HEK293 (cell line): Measurements from ENCODE around the gene FRMD4A.

Experiments used
- CTCF ChIA-PET: fragments of 350-600 bp; formaldehyde crosslinking; extraction: SDS; loops from one replicate; lab custom pipeline; 2021; ENCODE audit warnings: antibody characterized with exemption; lab: Yijun Ruan, JAX
- POLR2A ChIA-PET: fragments of 300-600 bp; formaldehyde crosslinking; extraction: SDS; loops from one replicate; lab custom pipeline; 2020; ENCODE audit warnings: antibody characterized with exemption, inconsistent platforms; lab: Yijun Ruan, JAX
- H3K27ac ChIP-seq: fragments of 200-500 bp; sonication (Bioruptor generic); 2 replicates; pipeline ENCODE4 v1.5.1; 2014; ENCODE audit warnings: low read depth, low read length, control low read depth, inconsistent platforms; ENCODE audit errors: extremely low read depth
- H3K36me3 ChIP-seq, 2 experiments: fragments of 200-500 bp in 1 of 2; sonication (Bioruptor generic) in 1 of 2; 1 replicate in 1 of 2; 2 replicates in 1 of 2; pipeline ENCODE4 v1.5.1; 2014 to 2017; ENCODE audit warnings: inconsistent platforms in 2 of 2, low read length in 2 of 2; ENCODE audit not compliant: control insufficient read depth in 2 of 2, insufficient read depth in 1 of 2
- H3K4me1 ChIP-seq: fragments of 200-500 bp; sonication (Bioruptor generic); 2 replicates; pipeline ENCODE4 v1.5.1; 2014; ENCODE audit warnings: mild to moderate bottlenecking, low read length, inconsistent platforms; ENCODE audit not compliant: control insufficient read depth, insufficient read depth
- H3K4me3 ChIP-seq: 2 replicates; pipeline ENCODE4 v1.5.1; 2011; ENCODE audit warnings: low read depth, mild to moderate bottlenecking, control low read depth, low read length, moderate library complexity
- H3K9me3 ChIP-seq: fragments of 200-500 bp; sonication (Bioruptor generic); 2 replicates; pipeline ENCODE4 v1.5.1; 2014; ENCODE audit warnings: low read depth, low read length, inconsistent platforms; ENCODE audit not compliant: control insufficient read depth, insufficient read depth
- HOXD13 ChIP-seq: sonication (generic); formaldehyde crosslinking; IDR thresholded peaks from 2 replicates; pipeline ENCODE4 v1.8.0; 2022; ENCODE audit warnings: missing genetic modification reagents, borderline replicate concordance
- KLF1 ChIP-seq: fragments of 450-650 bp; formaldehyde crosslinking; IDR thresholded peaks from 2 replicates; pipeline ENCODE4 v1.5.1; 2016; ENCODE audit warnings: missing biosample characterization, missing genetic modification characterization
- KLF8 ChIP-seq: fragments of 450-650 bp; formaldehyde crosslinking; IDR thresholded peaks from 2 replicates; pipeline ENCODE4 v1.5.1; 2016; ENCODE audit warnings: missing biosample characterization, missing genetic modification characterization
- PRDM4 ChIP-seq: fragments of 450-650 bp; formaldehyde crosslinking; IDR thresholded peaks from 2 replicates; pipeline ENCODE4 v1.5.1; 2017; ENCODE audit warnings: missing biosample characterization, missing genetic modification characterization
- REPIN1 ChIP-seq: fragments of 450-650 bp; formaldehyde crosslinking; IDR thresholded peaks from 2 replicates; pipeline ENCODE4 v1.5.1; 2017; ENCODE audit warnings: missing biosample characterization, missing genetic modification characterization, low read depth
- SALL2 ChIP-seq: fragments of 450-650 bp; formaldehyde crosslinking; IDR thresholded peaks from 2 replicates; pipeline ENCODE4 v1.5.0; 2017; ENCODE audit warnings: missing biosample characterization, mild to moderate bottlenecking, missing genetic modification characterization, borderline replicate concordance
- ZBTB10 ChIP-seq: fragments of 450-650 bp; formaldehyde crosslinking; IDR thresholded peaks from 2 replicates; pipeline ENCODE4 v1.5.1; 2016; ENCODE audit warnings: missing biosample characterization, missing genetic modification characterization
- ZBTB17 ChIP-seq: fragments of 450-650 bp; formaldehyde crosslinking; IDR thresholded peaks from 2 replicates; pipeline ENCODE4 v1.5.1; 2016; ENCODE audit warnings: missing biosample characterization, missing genetic modification characterization
- ZBTB21 ChIP-seq: fragments of 450-650 bp; formaldehyde crosslinking; IDR thresholded peaks from 2 replicates; pipeline ENCODE4 v1.5.1; 2017; ENCODE audit warnings: missing biosample characterization, missing genetic modification characterization
- ZBTB49 ChIP-seq: fragments of 450-650 bp; formaldehyde crosslinking; IDR thresholded peaks from 2 replicates; pipeline ENCODE4 v1.5.1; 2016; ENCODE audit warnings: missing biosample characterization, missing genetic modification characterization, low read depth
- ZFP3 ChIP-seq: fragments of 450-650 bp; formaldehyde crosslinking; IDR thresholded peaks from 2 replicates; pipeline ENCODE4 v1.5.1; 2016; ENCODE audit warnings: low read depth, missing biosample characterization, missing genetic modification characterization
- ZIC2 ChIP-seq: fragments of 450-650 bp; formaldehyde crosslinking; IDR thresholded peaks from 2 replicates; pipeline ENCODE4 v1.5.1; 2016; ENCODE audit warnings: missing biosample characterization, missing genetic modification characterization
- ZNF132 ChIP-seq: fragments of 450-650 bp; formaldehyde crosslinking; IDR thresholded peaks from 2 replicates; pipeline ENCODE4 v1.5.1; 2017; ENCODE audit warnings: missing biosample characterization, missing genetic modification characterization, borderline replicate concordance
- ZNF155 ChIP-seq: fragments of 450-650 bp; formaldehyde crosslinking; IDR thresholded peaks from 2 replicates; pipeline ENCODE4 v1.5.1; 2016; ENCODE audit warnings: missing biosample characterization, missing genetic modification characterization
- ZNF157 ChIP-seq: fragments of 450-650 bp; formaldehyde crosslinking; IDR thresholded peaks from 2 replicates; pipeline ENCODE4 v1.5.1; 2016; ENCODE audit warnings: missing biosample characterization, missing genetic modification characterization
- ZNF211 ChIP-seq: fragments of 450-650 bp; formaldehyde crosslinking; IDR thresholded peaks from 2 replicates; pipeline ENCODE4 v1.5.1; 2016; ENCODE audit warnings: low read depth, missing biosample characterization, missing genetic modification characterization
- ZNF239 ChIP-seq: fragments of 450-650 bp; formaldehyde crosslinking; IDR thresholded peaks from 2 replicates; pipeline ENCODE4 v1.5.1; 2016; ENCODE audit warnings: missing biosample characterization, missing genetic modification characterization
- ZNF302 ChIP-seq: fragments of 450-650 bp; formaldehyde crosslinking; IDR thresholded peaks from 2 replicates; pipeline ENCODE4 v1.5.1; 2016; ENCODE audit warnings: missing biosample characterization, missing genetic modification characterization, low read depth
- ZNF366 ChIP-seq: fragments of 450-650 bp; formaldehyde crosslinking; conservative IDR thresholded peaks from 2 replicates; pipeline ENCODE4 v1.5.1; 2016; ENCODE audit warnings: missing biosample characterization, missing genetic modification characterization
- ZNF629 ChIP-seq: fragments of 450-650 bp; formaldehyde crosslinking; IDR thresholded peaks from 2 replicates; pipeline ENCODE4 v1.5.1; 2017; ENCODE audit warnings: missing biosample characterization, missing genetic modification characterization
- ZNF639 ChIP-seq: fragments of 450-650 bp; formaldehyde crosslinking; IDR thresholded peaks from 2 replicates; pipeline ENCODE4 v1.5.1; 2016; ENCODE audit warnings: missing biosample characterization, missing genetic modification characterization
- ZNF664 ChIP-seq: fragments of 450-650 bp; formaldehyde crosslinking; IDR thresholded peaks from 2 replicates; pipeline ENCODE4 v1.5.1; 2016; ENCODE audit warnings: missing biosample characterization, missing genetic modification characterization
- ZNF677 ChIP-seq: fragments of 450-650 bp; IDR thresholded peaks from 2 replicates; pipeline ENCODE4 v1.5.0; 2018; ENCODE audit warnings: missing biosample characterization, mild to moderate bottlenecking, missing genetic modification characterization, moderate library complexity
- ZNF701 ChIP-seq: fragments of 450-650 bp; formaldehyde crosslinking; IDR thresholded peaks from 2 replicates; pipeline ENCODE4 v1.5.1; 2016; ENCODE audit warnings: missing biosample characterization, missing genetic modification characterization
- ZNF747 ChIP-seq: fragments of 450-650 bp; formaldehyde crosslinking; IDR thresholded peaks from 2 replicates; pipeline ENCODE4 v1.5.1; 2016; ENCODE audit warnings: missing biosample characterization, missing genetic modification characterization
- TF ChIP-seq, protein P1 (sequence below): fragments of 450-650 bp; formaldehyde crosslinking; IDR thresholded peaks from 2 replicates; pipeline ENCODE4 v1.5.1; 2017; ENCODE audit warnings: missing biosample characterization, missing genetic modification characterization

The FRMD4A gene

DNA sequence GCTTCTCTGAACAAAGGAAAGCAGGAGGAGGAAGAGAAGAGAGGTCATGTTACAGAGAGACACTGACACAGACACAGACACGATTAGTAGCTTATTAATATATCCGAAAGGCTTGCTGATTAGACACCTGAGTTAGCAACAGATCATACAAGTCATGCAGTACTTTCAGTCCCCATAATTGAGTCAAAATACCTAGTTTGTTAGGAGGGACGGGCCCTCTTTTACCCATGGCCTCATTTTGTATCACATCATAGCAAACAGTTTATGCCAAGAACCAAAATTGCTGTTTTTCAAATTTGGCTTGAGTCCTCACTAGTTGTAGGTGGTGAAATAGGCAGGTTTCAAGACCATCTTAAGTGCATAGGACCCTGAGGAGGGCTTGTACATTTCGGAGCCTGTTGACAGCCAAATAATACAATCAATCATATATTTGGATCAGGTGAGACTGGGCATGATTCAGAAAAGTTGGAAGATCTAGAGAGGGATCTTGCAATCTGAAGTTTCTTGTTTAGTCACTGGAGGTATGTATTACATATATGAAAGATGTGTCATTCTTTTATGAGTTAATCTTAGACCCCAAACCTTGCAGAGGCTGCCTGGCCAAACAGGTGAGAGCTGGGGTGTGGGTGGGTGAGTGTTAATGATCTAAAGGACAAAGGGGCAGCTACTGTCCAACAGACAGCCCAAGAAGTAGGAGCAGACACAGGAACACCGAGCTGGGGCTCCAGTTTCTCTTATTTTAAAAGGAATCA is 678.6 kb downstream of the FRMD4A start:
- H3K9me3 ChIP-seq, result no peaks in the 10 kb centered on the region
- ChIA-PET CTCF (interaction anchor here (1.1 kb wide), 1 partner anchor 280 kb away, joined by 3 read pairs; no protein-coding TSS in a partner anchor), POLR2A (no interaction called here)
- TF ChIP-seq ZNF664 (tag by site-specific recombination), result no peak
- no peak for TF ChIP-seq ZNF677 (tag by site-specific recombination)
- no peak for TF ChIP-seq ZBTB21
- no peak for TF ChIP-seq HOXD13 (CRISPR knock-in tag)
- TF ChIP-seq ZNF211, result no peak
- no peak for TF ChIP-seq KLF1 (tag by site-specific recombination)
- no peak for TF ChIP-seq ZIC2 (tag by site-specific recombination)
- no peak for TF ChIP-seq ZNF239 (tag by site-specific recombination)
- no peak for TF ChIP-seq ZNF157 (tag by site-specific recombination)
- TF ChIP-seq, protein P1, sequence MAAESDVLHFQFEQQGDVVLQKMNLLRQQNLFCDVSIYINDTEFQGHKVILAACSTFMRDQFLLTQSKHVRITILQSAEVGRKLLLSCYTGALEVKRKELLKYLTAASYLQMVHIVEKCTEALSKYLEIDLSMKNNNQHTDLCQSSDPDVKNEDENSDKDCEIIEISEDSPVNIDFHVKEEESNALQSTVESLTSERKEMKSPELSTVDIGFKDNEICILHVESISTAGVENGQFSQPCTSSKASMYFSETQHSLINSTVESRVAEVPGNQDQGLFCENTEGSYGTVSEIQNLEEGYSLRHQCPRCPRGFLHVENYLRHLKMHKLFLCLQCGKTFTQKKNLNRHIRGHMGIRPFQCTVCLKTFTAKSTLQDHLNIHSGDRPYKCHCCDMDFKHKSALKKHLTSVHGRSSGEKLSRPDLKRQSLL (tag by site-specific recombination), result no peak
- TF ChIP-seq ZBTB49 (tag by site-specific recombination), result no peak
- TF ChIP-seq ZNF629, result no peak
- no peak for TF ChIP-seq ZNF747 (tag by site-specific recombination)
- no peak for TF ChIP-seq KLF8
- TF ChIP-seq REPIN1 (tag by site-specific recombination), result no peak
- no peak for TF ChIP-seq SALL2
- H3K4me1 ChIP-seq, result no peaks in the 10 kb centered on the region
- H3K36me3 ChIP-seq, result peaks cover 0 to 79% of the 10 kb centered on the region in 2 experiments; a peak in 2 of 3 replicates
- no peak overlapping the region for H3K27ac ChIP-seq
- H3K4me3 ChIP-seq, result no peak overlapping the region

- ChIA-PET CTCF (interaction anchor here (1.1 kb wide), 1 partner anchor 279 kb away, joined by 3 read pairs; no protein-coding TSS in a partner anchor), POLR2A (no interaction called here)
- H3K36me3 ChIP-seq, result peaks cover 0 to 84% of the 10 kb centered on the region in 2 experiments; a peak in 2 of 3 replicates
- no peak overlapping the region for H3K27ac ChIP-seq
- TF ChIP-seq ZNF302 (tag by site-specific recombination), result no peak
- TF ChIP-seq ZNF639 (tag by site-specific recombination), result no peak
- TF ChIP-seq REPIN1 (tag by site-specific recombination), result no peak
- TF ChIP-seq ZNF132, result no peak
- TF ChIP-seq ZNF155 (tag by site-specific recombination), result no peak
- TF ChIP-seq ZBTB10 (tag by site-specific recombination), result no peak
- no peak for TF ChIP-seq ZNF701 (tag by site-specific recombination)
- TF ChIP-seq ZNF366 (tag by site-specific recombination), result no peak
- no peak for TF ChIP-seq ZBTB17 (tag by site-specific recombination)
- TF ChIP-seq ZFP3 (tag by site-specific recombination), result no peak
- no peak for TF ChIP-seq PRDM4
- H3K4me3 ChIP-seq, result no peak overlapping the region
- no peaks in the 10 kb centered on the region for H3K9me3 ChIP-seq
- no peaks in the 10 kb centered on the region for H3K4me1 ChIP-seq
Observed at GRCh38 chr10:13650961-13651360, 679.8 kb downstream of the FRMD4A start.
